NCI-H2171 treated with DMSO at 0.1 percent for 48 hours (cell line): Measurements from ENCODE around the gene CD72.
"Not testable (repeated sequence)": the region's sequence is repeated elsewhere in the genome, so short reads cannot be mapped to it uniquely, and the experiment has no call there.

Experiments
- DNase-seq: peaks from one replicate; lab custom pipeline; 2025; lab: John Stamatoyannopoulos, UW

CD72 gene

DNA sequence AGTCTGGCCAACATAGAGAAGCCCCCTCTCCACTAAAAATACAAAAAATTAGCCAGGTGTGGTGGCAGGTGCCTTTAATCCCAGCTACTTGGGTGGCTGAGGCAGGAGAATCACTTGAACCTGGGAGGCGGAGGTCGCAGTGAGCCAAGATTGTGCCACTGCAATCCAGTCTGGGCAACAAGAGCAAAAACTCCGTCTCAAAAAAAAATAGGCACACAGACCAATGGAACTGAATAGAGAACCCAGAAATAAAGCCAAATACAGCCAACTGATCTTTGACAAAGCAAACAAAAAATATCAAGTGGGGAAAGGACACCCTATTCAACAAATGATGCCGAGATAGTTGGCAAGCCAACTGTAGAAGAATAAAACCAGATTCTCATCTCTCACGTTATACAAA, 29.7 kb downstream of the CD72 start:
- DNase-seq: not testable (repeated sequence)

DNA sequence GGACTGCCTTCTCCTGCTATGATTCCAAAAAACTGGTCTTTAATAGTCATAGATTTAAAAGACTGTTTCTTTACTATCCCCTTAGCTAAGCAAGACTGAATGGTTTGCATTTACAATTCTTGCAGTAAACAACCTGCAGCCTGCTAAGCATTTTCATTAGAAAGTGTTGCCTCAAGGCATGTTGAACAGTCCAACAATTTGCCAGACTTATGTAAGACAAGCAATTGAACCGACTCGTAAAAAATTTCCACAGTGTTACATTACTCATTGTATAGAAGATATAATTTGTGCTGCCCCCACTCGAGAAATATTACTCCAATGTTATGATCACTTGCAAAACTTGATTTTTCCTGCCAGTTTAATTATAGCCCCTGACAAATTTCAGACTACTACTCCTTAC, 33.5 kb downstream of the CD72 start:
- DNase-seq: not testable (repeated sequence)

DNA sequence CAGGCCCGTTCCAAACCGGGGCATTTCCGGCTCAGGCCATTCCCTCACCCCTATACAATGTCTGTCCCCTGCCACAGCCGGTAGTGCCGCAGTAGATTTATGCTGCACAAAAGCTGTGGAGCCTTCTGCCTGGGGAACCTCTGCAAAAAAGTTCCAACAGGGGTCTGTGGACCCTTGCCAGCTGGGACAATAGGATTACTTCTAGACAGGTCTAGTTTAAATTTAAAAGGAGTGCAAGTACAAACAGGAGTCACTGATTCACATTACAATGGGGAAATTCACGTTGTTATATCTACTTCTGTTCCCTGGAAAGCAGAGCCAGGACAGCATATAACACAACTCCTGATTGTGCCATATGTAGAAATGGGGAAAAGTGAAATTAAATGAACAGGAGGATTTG, 34.7 kb downstream of the CD72 start:
- not testable (repeated sequence) for DNase-seq

- not testable (repeated sequence) for DNase-seq
Observed at GRCh38 chr9:35579659-35580227, 38.5 kb downstream of the CD72 start.

DNA sequence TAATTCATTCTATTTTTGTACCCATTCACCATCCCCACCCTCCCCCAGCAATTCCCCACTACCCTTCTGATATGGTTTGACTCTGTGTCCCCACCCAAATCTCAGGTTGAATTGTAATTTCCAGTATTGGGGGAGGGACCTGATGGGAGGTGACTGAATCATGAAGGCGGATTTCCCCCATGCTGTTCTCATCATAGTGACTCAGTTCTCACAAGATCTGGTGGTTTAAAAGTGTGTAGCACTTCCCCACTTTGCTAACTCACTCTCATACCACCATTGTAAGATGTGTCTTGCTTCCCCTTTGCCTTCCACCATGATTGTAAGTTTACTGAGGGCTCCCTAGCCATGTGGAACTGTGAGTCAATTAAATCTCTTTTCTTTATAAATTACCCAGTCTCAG, 39.1 kb downstream of the CD72 start:
- no peak for DNase-seq

- DNase-seq: no peak
Observed at GRCh38 chr9:35577486-35577885, 40.7 kb downstream of the CD72 start.

- DNase-seq: no peak
Observed at GRCh38 chr9:35575478-35575877, 42.7 kb downstream of the CD72 start.

DNA sequence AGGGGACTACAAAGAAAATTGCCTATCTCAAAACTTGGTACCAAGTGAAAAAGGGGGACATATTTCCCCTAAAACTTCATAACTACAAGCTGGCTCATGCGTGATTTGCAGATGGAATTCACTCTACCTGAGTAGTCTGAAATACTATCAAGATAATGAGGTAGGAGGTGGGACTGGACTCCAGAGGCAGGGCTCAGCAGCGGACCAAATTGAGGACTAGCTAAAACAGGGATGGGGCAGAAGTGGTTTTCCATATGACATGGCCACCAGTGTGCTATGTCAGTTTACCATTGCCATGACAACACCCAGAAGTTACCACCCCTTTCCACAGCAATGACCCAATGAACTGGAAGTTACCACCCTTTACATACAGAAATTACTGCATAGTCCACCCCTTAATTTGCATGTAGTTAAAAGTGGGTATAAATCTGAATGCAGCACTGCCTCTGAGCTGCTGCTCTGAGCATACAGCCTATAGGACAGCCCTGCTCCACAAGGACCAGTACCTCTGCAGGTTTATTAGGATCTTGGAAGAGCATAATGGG, 43.6 kb downstream of the CD72 start:
- DNase-seq: no peak

DNA sequence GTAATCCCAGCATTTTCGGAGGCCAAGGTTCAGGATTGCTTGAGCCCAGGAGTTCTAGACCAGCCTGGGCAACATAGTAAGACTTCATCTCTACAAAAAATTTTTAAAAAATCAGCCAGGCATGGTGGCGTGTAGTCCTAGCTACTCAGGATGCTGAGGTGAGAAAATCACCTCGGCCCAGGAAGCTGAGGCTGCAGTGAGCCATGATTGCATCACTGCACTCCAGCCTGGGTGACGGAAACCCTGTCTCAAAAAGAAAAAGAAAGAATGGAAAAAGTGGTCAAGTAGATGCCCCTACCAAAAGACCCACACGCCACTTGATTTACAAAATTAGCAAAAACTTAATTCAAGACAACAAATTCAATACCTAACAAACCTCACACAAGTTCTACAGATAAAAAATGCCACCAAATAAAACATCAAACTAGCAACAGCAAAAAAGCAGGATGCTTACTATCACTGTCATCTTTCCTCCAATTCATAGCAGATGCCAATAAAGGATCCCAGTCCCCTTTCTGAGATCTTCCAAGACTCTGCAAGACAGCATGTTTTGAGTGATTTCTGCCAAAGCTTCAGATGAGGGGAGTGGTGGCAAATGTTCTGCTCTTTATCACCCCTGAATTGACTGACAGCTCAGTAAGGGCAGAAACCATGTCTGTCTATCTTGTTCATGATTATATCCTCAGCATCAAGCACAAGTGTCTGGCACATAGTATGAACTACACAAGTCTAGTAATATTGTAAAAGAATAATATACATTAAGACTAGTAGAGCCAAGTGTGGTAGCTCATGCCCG, 47.3 kb downstream of the CD72 start:
- DNase-seq: no peak

GRCh38 chr9:35569206-35569605, 49.0 kb downstream of the CD72 start:
- no peak for DNase-seq

GRCh38 chr9:35568196-35568595, 50.0 kb downstream of the CD72 start:
- no peak for DNase-seq

GRCh38 chr9:35566417-35566816, 51.8 kb downstream of the CD72 start:
- DNase-seq: no peak

DNA sequence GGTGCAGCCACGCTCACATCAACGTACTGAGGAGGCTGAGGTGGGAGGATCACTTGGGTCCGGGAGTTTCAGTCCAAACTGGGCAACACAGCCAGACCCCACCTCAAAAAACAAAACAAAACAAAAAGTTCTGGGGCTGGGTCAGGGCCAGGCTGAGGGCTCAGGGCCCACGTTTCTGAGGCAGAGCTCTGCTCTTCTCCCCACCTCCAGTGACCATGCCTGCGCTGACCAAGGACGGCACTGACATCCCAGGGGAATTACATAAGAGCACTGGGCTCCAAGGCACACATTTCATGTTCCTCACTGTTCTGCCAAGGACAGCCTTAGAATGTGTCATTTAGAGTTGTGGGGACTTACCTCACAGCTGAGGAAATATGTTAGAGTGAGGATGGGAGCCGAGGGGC, 53.6 kb downstream of the CD72 start:
- no peak for DNase-seq

- no peak for DNase-seq
Observed at GRCh38 chr9:35563791-35564197, 54.4 kb downstream of the CD72 start.

DNA sequence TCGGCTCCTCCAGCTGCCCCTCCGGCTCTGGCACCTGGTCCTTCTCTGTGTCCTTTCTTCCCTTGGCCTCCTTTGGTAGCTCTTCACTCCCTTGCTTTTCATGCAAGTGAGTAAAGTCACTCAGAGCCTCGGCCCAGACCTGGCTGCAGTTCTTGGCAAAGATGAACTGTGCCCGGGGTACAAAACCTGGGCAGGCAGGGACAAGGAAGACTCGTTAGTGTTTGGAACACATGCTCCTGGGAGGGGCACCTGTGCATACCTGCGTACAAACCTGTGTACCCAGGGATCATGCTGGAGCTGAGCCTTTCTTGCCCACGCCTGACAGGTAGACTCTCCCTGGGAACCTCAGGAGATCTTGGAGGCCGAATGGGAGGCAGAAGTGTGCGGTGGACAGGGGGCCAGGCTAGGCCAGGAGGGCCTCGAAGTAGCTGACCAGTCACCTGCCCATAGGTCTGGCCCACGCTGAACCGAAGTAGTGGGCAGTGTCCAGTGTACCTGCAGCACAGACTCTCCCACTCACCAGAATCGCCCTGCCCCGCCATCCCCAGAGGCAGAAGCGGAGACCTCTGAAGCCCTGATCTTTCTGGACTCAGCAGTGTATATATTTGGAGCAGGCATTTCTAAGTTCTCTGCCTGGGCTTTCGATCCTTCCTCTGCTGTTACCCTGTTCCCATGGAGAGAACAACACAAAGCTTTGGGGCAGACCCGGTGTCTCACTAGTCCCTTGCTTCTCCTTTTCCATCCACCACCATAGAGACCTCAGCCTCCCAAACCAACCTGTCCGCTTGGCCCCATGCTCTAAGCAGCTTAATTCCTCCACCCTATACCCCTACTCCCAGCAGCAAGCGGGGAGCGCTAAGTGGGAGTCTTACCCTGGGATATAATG, 55.1 kb downstream of the CD72 start:
- DNase-seq: no peak

DNA sequence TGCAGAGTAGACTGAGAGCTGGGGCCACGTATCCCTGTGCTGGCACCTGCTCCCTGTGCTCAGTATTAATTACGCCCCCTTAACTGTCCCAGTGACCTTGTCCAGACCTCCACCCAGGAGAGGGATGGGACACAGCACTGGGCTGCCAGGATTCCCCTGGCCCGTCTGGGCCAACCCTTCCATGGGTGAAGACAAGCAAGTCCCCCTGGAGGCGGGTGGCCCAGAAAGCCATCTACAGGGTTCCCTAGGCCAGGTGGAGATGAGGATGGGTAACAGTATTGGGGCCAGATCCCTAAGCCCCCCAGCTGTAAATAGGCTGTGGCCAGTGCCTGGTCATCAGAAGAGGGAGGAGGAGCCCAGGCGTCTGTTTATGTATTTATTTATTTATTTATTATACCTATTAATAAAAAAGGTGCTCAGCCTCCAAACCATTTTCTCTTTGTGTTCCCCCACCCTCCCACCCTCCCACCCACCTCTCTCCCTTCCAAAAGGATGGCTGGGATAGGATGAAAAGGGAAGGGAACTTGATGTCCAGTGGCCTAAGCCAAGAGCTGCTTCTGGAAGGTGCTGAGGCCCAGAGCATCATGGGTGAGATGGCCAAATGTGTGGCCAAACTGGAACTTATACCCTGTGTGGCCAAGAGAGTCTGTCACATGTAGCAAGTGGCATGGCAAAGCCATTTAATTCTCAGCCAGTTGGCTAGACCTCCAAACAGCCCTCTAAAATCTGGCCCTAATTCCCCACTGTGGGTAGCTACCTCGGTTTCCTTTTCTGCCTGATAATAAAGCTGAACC, 56.5 kb downstream of the CD72 start:
- no peak for DNase-seq

- no peak for DNase-seq
Observed at GRCh38 chr9:35560625-35561337, 57.4 kb downstream of the CD72 start.
